RCC 7860 (cell line): Measurements from ENCODE around the gene KCNT2.
"Not testable (repeated sequence)": the region's sequence is repeated elsewhere in the genome, so short reads cannot be mapped to it uniquely, and the experiment has no call there.

Experiments
- DNase-seq: peaks from one replicate; pipeline ENCODE4 v3.0.0-alpha.2; 2015; ENCODE audit warnings: low spot score
- FAIRE-seq: peaks from 2 replicates; lab custom pipeline; 2012; peaks lifted over from hg19 to GRCh38; lab: Jason Lieb, UNC

Gene KCNT2

DNA sequence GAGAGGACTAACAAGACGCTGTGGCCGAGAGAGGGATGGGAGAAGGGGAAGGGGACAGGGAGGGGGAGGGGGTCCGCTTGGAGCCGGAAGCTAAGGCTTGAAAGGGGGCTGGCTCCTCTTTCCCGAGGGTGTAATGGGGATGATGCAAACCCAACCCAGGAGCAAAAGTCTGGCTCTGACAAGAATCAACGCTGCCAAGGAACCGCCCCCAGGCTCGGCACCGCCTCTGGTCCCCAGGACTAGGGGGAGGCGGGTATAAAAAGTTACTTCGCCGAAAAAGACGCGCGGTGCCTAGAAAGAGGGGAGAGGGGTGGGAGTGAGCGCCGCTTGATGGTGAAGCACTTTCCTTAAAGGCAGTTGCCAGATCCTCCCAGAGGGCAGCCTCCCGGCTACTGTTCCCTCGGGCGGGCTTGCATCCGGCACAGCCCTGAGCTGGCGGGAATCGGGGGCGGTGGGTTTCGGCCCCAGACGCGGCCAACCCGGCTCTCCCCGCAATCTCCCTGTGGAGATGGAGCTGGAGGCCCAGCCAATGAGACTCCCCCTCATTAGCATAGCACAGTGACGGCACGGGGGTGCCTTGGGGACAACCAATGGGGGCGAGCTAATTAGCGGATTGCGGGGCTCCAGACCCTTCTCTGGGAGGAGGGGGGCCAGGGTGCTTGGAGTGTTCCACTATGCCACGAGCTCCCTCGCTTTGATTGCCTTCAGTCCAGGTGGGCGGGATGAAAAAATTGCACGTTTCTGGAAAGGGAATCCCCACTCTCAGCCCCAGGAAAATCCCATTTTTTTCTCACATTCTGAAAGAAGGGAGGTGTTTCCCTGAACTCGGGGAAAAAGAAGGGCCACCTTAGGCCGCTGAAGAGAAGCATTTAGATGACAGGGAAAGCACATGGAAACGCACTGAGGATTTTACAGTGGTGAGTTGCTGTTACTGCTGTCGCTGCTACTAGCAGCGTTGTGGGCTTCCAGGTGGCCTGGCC lies at the start of gene KCNT2:
Gene KCNT2, minus strand, starts transcription at position 51 of the 980 bp plus-strand sequence. CDS start 131 bp downstream, outside the sequence.
- DNase-seq, result no peak
- FAIRE-seq, result no peak

DNA sequence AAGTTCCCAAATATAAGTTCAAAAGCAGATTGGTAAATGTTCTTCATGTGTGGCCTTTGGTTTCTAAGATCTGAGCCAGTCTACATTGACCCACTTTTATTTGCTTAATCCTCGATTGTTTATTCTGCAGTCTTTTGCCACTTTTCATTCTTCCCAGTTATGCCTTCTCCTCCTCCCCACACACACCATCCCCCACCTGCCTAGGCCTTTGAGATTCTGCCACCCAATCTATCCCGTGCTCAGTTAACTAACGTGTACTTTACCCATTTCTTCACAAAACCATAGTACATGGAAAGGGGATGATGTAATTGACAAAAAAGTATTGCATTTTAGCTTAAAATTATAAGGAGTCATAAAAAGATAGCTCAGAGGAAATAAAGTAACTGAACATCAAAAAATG lies 47.3 kb upstream of the KCNT2 start:
- no peak for FAIRE-seq
- DNase-seq, result no peak

DNA sequence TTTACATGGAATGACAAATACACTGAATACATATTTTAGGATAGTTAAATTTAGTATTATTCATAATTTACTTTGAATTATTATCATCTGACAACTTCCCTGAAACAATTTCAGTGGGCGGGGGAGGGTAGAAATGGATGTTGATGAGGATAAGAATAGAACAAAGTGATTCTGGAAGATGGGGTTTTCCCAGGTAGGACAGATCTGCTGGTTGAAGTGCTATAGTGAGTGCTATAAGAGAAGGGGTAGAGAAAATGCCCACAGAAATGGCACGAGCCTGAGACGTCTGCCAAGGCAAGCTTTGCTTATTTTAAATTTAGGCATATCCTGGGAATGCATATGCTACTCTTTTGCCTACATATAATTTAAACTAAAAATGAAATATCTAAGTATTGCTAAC lies 46.8 kb upstream of the KCNT2 start:
- DNase-seq (no peak), FAIRE-seq (no peak)

DNA sequence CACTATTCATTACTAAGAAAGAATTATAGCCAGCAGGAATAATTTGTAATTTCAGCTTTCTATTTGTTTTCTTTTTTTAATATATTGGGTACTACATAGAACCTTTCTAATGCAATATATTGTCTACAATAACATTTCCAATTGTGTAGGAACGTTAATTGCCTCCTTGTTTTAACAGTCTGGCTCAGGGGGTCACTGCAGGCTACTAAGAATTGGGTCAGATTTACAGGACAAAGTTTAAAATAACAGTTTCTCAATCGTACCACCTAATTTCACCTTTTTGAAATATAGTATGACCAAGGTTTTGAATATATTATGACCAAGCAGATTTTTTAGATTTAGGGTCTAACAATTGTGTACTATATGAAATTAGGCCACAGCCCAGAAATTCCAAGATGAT lies 46.0 kb upstream of the KCNT2 start:
- DNase-seq (no peak), FAIRE-seq (no peak)

DNA sequence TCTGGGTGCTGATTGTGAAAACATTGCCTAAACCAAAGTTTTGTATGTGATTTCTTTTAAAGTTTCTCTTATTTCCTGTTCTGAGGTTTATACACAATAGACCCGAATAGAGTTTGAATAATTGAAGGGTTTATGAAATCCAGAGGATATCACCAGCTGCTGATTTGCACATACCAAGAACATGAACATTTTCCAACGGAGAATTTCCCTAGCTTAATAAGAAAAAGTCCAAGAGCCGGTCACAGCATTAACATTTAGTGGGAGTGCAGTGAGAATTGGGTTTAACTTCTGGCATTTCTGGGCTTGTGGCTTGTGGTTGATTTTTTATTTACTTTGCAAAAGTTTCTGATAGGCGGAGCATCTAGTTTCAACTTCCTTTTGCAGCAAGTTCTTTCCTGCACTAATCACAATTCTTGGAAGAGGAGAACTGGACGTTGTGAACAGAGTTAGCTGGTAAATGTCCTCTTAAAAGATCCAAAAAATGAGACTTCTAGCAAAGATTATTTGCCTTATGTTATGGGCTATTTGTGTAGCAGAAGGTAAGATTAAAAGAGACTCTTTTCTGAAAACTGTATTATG lies 43.5 kb upstream of the KCNT2 start, which contains the start of gene CFH:
Gene CFH, plus strand, starts transcription at position 407 of the 579 bp plus-strand sequence. Its CDS starts 75 bp downstream, at position 482.
- DNase-seq, result peak; percentile 60
- peak; percentile 89 for FAIRE-seq

DNA sequence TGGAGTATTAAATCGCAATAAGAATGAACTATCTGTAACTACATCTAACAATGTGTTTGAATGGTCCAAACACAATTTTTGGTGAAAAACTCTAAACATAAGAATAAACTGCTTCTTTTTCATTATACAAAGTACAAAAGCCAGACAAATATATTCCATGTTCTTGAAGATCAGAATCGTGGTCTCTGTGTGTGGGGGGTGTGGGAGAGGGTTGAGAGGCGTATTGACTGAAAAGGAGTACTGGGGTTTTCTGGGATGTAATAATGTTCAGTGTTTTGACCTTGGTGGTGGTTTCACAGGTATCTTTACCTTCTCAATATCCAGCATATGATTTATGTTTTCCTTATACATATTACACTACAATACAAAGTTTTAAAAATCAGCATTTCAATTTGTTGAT lies 42.8 kb upstream of the KCNT2 start:
- DNase-seq (no peak), FAIRE-seq (no peak)

DNA sequence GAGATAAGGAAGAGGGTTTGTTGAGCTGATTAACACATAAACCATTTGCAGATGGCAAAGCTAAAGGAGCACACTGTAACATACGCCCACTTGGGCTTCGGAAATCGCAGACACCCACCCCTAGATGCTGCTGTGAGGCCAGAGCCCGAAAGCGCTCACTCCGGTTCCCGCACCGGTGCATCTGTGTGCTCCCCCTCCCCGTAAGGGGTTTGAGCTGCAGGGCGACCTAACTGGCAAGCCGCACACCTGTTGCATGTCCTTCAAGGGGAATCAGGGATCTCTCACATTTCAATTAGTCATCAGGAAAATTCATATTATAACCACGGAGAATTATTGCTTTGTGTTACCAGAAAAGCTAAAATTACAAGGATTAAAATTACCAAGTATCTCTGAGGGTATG lies 42.2 kb upstream of the KCNT2 start:
- DNase-seq (no peak), FAIRE-seq (no peak)

DNA sequence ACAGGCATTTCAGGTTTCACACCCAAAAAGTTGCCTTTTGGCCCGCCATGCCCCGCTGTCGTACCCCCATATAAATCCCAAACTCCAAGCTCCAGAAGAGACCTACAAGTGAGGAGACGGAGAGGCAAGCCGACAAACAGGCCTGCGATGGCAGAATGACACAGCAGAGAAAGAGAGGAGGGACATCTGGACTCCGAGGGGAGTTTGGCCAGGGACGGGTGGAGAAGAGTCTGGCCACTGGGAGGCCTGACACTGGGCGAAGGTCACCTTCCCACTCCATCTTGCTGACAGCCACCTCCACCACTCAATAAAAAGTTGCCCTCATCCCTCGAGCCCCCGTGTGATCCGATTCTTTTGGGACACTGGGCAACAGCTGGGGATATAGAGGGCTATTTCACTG lies 41.8 kb upstream of the KCNT2 start:
- FAIRE-seq, result no peak

DNA sequence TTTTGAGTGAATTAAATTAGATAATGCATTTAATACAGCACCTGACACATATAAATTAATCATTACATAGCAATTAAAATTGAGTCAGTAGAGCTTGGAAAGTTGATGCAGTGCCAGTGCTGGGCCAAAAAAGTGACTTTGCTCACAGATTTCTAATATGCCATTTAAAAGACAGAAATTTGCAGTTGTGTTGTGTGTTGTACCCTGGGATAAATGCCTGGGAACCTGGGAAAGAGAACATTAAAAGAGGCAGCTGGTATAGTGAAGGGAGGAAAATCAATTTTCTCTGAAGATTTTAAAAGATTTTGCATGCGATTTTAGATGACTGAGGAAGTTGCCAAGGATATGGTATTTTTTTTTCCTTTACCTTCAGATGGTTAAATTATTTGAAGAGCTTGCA lies 32.7 kb upstream of the KCNT2 start:
- no peak for DNase-seq
- no peak for FAIRE-seq

More for the DNA sequence above, 41.8 kb upstream of the KCNT2 start:
- no peak for DNase-seq

DNA sequence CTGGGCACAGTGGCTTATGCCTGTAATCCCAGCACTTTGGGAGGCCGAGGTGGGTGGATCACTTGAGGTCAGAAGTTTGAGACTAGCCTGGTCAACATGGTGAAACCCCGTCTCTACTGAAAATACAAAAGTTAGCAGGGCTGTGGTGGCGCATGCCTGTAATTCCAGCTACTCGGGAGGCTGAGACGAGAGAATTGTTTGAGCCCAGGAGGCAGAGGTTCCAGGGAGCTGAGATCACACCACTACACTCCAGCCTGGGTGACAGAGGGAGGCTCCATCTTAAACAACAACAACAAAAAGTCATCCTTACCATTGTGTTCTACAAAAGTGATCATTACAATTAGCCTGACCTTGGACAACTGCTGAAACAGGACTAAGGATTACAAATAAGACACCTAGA lies 31.1 kb upstream of the KCNT2 start:
- FAIRE-seq, DNase-seq: not testable (repeated sequence)

DNA sequence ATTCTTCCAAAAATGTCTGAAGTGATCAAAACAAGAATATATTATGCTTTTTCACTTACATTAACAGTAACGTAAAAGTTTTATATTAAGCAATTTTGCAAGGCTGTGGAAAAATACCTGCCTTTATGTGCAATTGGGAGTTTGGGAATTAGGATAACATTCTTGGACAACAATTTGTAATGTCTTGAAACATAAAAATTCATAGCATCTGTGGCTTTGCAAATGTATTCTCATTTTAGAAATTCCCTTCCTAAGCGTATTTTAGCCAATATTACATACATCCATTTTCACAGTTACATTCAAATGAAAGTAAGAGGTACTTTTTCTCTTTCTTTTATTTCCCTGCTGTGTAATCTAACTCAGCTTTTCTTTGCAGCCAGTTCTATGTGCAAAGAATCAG lies 30.2 kb upstream of the KCNT2 start:
- FAIRE-seq (no peak), DNase-seq (no peak)

DNA sequence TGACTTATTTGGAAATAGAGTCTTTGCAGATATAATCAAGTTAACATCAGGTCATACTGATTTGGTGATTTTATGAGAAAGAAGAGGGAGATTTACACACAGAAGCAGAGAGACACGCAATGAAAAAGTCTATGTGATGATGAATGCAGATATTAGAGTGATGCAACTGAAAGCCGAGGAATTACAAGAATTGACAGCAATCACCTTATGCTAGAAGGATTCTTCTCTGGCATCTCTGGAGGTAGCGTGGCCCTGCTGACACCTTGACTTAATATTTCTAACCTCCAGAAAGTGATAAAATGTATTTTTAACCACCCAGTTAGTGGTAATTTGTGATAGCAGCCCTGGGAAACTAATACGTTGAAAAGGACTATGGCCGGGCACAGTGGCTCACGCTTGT lies 29.4 kb upstream of the KCNT2 start:
- FAIRE-seq (no peak), DNase-seq (no peak)

DNA sequence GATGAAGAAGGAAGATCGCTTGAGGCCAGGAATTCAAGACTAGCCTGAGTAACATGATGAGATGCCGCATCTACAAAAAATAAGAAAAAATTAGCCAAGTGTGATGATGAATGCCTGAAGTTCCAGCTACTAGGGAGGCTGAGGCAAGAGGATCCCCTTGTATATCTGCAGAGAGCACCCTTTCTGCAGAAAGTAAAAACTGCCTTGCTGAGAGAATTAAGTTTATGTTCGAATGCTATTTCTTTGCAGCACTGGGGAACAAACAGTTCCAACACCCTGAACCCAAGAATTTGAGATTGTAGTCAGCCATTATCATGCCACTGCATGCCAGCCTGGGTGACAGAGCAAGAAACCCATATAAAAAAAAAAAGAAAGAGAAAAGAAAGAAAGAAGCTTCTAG lies 20.6 kb upstream of the KCNT2 start:
- DNase-seq (no peak), FAIRE-seq (no peak)

DNA sequence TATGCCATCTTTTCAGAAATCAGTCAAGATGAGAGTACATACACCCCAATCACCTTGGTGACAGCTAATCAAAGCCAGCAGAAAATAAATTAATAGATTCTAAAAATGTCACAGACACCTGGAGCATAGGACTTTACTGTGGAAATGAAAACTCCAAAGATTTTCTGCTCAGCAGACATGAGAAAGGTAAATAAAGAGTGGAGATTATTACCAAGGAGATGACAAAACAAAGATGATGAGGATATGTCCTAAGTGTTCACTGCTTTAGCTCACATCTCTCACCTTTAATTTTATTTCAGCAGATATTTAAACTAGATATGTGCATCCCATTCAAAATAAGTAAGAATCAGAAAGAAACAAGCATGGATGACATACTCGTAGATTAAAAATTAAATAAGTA lies 14.8 kb upstream of the KCNT2 start:
- no peak for DNase-seq
- FAIRE-seq, result no peak

DNA sequence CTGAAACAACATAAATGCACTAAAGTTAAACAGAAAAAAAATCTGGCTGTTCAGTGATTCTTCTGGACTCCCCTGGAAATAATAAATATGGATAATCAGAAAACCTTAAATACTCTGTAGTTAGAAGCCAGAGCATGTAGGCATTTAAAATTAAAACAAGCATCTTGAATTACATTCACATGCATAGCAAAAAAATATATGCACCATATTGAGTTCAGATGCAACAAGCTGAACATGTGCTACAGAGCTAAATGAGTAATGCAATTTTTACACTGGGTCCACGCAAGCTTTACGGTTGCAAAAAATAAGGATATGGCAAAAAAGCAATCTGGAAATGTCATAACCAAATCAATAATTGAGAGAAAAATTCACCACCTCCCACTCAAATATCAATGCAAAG lies 11.5 kb upstream of the KCNT2 start:
- DNase-seq (no peak), FAIRE-seq (no peak)

DNA sequence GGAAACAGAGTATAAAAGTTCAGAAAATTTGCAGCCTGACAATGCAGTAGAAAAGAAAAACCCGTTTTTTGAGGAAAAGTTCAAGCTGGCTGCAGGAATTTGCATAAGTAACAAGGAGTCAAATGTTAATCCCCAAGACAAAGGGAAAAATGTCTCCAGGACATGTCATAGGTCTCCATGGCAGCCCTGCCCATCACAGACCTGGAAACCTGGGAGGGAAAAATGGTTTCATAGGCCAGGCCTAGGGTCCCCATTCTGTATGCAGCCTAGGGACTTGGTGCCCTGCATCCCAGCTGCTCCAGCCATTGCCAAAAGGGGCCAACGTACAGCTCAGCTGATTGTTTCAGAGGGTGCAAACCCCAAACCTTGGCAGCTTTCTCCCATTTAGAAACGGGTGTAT lies 3.6 kb upstream of the KCNT2 start:
- no peak for DNase-seq
- no peak for FAIRE-seq

DNA sequence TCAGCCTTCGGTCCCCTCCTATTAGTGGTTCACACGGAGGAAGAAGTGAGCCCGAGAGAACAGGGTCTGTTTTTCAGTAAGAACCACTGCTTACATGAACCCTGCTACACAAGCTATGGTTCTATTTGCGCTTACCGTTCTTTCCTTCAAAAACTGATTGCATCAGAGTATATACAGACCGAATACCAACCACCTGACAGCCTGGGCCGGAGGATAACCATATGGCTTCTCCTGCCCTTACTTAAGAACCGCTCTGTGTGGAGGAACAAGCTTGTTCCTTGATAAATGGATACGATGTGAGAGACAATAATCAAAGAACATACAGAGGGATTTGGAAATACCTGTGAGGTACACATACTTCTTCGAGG lies 1.1 kb upstream of the KCNT2 start:
- no peak for DNase-seq
- FAIRE-seq, result no peak

DNA sequence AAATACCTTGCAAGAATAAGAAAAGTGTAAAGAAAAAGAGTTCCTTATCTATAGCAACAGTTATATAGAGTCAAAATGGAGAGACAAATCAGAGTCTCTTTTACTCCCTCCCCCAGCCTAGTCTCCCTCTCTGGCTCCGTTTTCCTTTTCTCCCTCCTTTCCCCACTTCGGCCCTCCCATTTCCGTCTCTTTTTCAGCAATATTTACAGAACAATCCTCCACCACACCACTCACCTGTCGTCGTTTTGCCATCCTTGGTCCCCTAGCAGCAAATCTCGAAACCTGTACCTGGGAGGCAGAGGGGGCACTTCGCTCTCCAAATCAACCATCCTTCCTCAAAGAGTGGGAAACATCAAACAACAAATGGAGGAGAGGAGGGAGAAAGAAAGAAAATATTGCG lies 259 bp downstream of the KCNT2 start:
- FAIRE-seq (no peak), DNase-seq (no peak)

DNA sequence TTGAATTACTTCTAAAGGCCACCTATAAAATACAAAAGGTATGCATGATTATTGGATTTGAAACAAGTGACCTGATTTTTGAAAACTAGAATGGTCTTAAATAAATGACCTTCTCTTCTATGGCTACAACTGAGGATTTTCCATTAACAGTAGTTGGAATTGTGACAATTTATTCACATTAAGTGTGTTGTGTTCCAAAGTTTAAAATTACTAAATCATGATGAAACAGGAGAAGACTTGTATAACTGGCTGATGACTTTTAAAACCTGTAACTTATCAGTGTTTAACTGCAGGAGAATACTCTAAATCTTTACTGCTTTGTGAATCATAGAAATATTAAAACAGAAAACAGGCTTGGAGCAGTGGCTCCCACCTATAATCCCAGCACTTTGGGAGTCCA lies 4.6 kb downstream of the KCNT2 start:
- FAIRE-seq, result no peak
- DNase-seq, result no peak

DNA sequence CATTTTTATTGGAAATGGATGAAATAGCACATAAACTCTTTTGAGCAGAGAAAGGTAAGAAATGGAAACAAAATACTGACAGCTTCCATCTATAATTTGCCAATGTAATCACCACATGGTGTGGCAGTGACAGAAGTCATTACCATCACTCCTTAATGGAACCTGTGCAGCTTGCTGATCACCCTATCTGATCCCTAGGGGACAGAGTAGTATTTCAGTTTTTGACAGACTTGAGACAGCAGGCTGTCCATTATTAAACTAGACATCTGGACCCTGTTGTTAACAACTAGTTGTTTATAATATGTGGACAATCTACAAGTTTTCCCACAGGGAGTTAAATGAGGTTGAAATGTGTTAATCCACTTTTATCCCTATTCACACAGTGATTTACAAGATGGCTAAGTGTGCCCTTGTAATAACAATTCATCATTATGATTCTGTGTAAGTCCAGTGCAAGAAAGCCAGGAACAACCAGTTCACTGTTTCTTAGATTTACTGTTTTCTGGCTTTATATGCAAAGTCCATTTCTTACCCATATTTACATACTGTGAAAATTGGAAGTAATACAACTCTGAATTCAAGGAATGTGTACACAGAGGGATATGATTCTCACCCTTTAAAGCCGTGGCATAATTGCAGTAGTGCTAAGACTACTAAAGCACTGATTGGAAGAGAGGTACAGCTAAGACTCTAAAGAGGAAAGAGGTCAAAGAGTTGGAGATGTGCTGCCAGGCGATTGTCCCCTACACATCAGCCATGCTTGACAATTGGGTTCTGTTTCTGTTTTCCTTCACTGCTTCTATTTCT lies 9.1 kb downstream of the KCNT2 start:
- FAIRE-seq, result no peak
- DNase-seq, result no peak

DNA sequence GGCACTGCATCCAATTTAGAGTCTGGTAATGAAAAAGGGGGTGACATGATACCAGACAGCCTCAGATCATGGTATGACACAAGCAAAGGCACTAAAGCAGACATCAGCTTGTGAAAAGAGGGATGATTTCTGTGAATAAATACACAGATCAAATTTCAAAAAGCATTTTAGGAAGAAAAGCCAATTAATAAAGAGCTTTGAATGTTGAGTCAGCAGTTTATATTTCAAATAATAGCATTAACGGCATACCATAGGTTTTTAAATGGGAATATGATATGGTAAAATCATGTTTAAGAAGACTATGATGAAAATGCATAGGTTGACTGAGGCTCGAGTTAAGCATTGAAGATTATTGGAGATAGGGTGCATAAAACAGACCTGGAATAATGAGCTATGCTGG lies 13.5 kb downstream of the KCNT2 start:
- DNase-seq (no peak), FAIRE-seq (no peak)
